ENCODE data around the gene CBFA2T3. TPM values are rescaled to one million over a fixed set of nuclear protein-coding genes. Genes with fewer than 3 reads are reported as not detected.

CBFA2T3 gene
- total RNA-seq, 1 donor from 2014 or later, result 32.8 TPM

DNA sequence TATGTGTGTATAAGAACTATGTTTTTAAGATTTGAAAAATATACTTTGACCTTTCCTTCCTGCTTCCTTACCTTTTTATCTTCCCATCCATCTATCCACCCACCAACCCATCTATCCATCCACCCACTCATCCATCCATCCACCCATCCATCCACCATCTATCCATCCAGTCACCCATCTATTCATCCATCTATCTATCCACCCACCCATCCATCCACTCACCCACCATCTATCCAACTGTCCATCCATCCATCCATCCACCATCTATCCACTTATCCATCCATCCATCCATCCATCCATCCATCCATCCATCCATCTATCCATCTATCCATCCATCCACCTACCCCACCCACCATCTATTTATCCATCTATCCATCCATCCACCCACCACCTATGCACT lies 12.4 kb downstream of the CBFA2T3 start:
- no peak for DNase-seq (ENCODE audit: low spot score in 2 of 2)
- TF ChIP-seq, protein P1, sequence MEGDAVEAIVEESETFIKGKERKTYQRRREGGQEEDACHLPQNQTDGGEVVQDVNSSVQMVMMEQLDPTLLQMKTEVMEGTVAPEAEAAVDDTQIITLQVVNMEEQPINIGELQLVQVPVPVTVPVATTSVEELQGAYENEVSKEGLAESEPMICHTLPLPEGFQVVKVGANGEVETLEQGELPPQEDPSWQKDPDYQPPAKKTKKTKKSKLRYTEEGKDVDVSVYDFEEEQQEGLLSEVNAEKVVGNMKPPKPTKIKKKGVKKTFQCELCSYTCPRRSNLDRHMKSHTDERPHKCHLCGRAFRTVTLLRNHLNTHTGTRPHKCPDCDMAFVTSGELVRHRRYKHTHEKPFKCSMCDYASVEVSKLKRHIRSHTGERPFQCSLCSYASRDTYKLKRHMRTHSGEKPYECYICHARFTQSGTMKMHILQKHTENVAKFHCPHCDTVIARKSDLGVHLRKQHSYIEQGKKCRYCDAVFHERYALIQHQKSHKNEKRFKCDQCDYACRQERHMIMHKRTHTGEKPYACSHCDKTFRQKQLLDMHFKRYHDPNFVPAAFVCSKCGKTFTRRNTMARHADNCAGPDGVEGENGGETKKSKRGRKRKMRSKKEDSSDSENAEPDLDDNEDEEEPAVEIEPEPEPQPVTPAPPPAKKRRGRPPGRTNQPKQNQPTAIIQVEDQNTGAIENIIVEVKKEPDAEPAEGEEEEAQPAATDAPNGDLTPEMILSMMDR (IDR thresholded peaks at IDR 0.05), result no peak
- Histone ChIP-seq H3K27ac (no peak overlapping the region), H3K9me3 (no peaks in the 10 kb centered on the region), H3K4me3 (no peak overlapping the region), H3K4me1 (no peaks in the 10 kb centered on the region), H3K36me3 (no peaks in the 10 kb centered on the region), H3K27me3 (no peaks in the 10 kb centered on the region)
- intact Hi-C loops (cut with DNase I), result no loop called here

DNA sequence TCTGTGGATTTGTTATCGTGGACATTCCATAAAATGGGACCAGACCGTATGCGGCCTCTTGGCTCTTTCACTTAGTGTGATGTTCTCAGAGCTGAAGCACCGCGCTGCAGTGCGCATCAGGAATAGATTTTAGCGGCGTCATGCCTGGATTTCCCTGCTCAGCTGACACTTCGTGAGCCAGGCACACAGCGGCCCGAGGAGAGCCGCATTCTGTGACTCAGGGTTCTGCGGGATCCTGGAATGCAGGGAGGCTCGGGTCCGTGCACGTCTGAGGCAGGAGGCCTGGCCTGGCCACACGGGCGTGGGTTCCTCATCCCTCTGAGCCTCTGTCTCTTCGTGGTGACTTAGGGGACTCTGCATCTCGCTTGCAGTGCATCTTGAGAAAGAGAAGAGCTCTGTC lies 13.4 kb downstream of the CBFA2T3 start:
- Histone ChIP-seq H3K27me3 (no peaks in the 10 kb centered on the region), H3K27ac (no peak overlapping the region), H3K9me3 (no peaks in the 10 kb centered on the region), H3K4me1 (no peaks in the 10 kb centered on the region), H3K36me3 (no peaks in the 10 kb centered on the region), H3K4me3 (no peak overlapping the region)
- TF ChIP-seq, protein P1 (IDR thresholded peaks at IDR 0.05), result no peak
- no peak for DNase-seq (ENCODE audit: low spot score in 2 of 2)
- intact Hi-C loops (cut with DNase I), result no loop called here

DNA sequence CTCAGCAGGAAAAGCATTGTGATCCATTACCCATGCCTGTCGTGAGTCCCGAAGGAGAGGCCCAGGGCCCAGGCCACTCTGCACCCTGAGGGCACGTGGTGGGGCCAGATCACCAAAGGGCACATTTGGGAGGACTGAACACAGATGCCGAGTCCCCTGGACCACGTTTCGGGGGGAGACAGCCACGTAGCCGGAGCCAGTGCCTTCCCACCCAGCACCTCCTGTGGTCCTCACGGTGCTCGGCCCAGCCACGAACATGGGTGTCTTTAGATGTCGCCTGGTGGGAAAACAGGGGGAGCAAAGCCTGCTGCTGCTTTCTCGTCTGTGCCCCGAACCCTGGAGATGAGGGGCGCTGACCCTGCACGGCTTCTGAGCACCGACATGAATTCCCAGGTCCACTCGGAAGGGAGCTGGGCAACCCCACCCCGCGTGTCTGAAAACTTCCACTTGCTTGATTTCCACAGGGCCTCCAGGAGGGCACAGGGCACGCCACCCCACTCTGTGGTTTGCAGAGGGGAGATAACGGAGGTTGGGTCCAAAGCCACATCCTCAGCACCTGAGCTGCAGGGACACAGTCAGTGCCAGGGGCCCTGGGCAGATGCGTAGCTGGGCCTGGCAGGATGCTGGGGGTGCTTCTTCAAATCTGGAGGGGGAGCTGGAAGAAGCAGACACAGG lies 14.4 kb downstream of the CBFA2T3 start:
- Histone ChIP-seq H3K4me1 (no peaks in the 10 kb centered on the region), H3K4me3 (no peak overlapping the region), H3K9me3 (no peaks in the 10 kb centered on the region), H3K27ac (no peak overlapping the region), H3K36me3 (no peaks in the 10 kb centered on the region), H3K27me3 (no peaks in the 10 kb centered on the region)
- no peak for DNase-seq (ENCODE audit: low spot score in 2 of 2)
- intact Hi-C loops (cut with DNase I), result no loop called here
- TF ChIP-seq, protein P1 (IDR thresholded peaks at IDR 0.05), result no peak

DNA sequence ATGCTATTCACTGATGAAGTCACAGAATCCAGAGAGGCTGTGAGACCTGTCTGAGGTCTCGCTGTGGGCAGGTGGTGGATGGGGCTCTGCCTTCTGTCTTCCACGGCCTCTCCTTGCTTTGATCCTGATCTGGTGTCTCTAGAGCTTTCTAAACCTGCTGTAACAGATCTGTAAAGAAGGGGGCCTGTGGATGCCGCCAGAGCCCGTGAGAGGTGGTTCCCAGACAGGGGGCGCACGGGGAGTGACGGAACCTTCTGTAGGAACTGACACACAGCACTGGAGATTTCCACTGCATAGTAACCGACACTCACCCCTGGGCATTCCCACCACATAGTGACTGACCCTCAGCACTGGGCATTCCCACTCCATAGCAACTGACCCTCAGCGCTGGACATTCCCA lies 16.0 kb downstream of the CBFA2T3 start:
- TF ChIP-seq, protein P1 (IDR thresholded peaks at IDR 0.05), result no peak
- Histone ChIP-seq H3K4me3 (no peak overlapping the region), H3K36me3 (no peaks in the 10 kb centered on the region), H3K27me3 (no peaks in the 10 kb centered on the region), H3K27ac (no peak overlapping the region), H3K9me3 (no peaks in the 10 kb centered on the region), H3K4me1 (no peaks in the 10 kb centered on the region)
- intact Hi-C loops (cut with DNase I), result no loop called here
- no peak for DNase-seq (ENCODE audit: low spot score in 2 of 2)

DNA sequence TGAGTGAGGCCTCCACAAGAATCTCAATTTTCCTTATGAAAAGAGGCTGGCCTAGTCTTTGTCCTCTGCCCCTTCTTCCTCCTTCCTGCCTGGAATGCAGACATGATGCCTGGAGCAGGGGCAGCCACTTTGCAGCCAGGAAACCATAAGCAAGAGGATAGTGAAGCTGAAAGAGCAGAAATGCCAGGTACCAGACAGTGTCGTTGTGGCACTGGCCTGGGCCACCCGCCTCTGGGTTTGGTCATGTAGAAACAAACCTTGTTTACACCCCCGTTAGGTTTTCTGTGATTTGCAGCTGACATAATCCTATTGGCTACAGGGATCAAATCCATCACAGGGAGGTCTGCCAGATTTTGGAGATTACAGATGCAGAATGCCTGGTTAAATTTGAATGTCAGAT lies 16.5 kb downstream of the CBFA2T3 start:
- no peak for DNase-seq (ENCODE audit: low spot score in 2 of 2)

More for the DNA sequence above, 16.5 kb downstream of the CBFA2T3 start:
- TF ChIP-seq, protein P1 (IDR thresholded peaks at IDR 0.05), result no peak
- Histone ChIP-seq H3K36me3 (no peaks in the 10 kb centered on the region), H3K9me3 (no peaks in the 10 kb centered on the region), H3K27me3 (no peaks in the 10 kb centered on the region), H3K4me3 (no peak overlapping the region), H3K27ac (no peak overlapping the region), H3K4me1 (no peaks in the 10 kb centered on the region)
- intact Hi-C loops (cut with DNase I), result no loop called here
